GM12878 (cell line): Measurements from ENCODE around the gene CFAP54. TPM values are rescaled to one million over a fixed set of nuclear protein-coding genes. Genes with fewer than 3 reads are reported as not detected.
A peak's percentile ranks its signal among the peaks of the same experiment; 100 is the strongest.

Source experiments
- ATAC-seq: fragments of 200-7000 bp; cut with Tn5 transposase; 3 replicates; pipeline ENCODE4 v1.9.1; 2020; ENCODE audit warnings: mild to moderate bottlenecking, moderate library complexity
- BruUV-seq: library from RNA; stranded (reverse); fragments of 400-500 nt; replicated peaks from 2 replicates; lab custom pipeline; 2021; lab: Mats Ljungman, UMichigan
- CTCF ChIA-PET: fragments of 300-600 bp; sonication (Branson Sonifier 250); formaldehyde crosslinking; extraction: SDS; loops from one replicate; lab custom pipeline; 2021; ENCODE audit warnings: inconsistent platforms; lab: Yijun Ruan, JAX
- POLR2A ChIA-PET: fragments of 350-600 bp; formaldehyde crosslinking; extraction: SDS; loops from one replicate; lab custom pipeline; 2021; ENCODE audit warnings: inconsistent platforms; lab: Charles Lee
- RAD21 ChIA-PET: fragments of 300-600 bp; sonication (Branson Sonifier 250); formaldehyde crosslinking; loops from one replicate; lab custom pipeline; 2023; ENCODE audit warnings: antibody characterized with exemption; ENCODE audit not compliant: unreplicated experiment; lab: Charles Lee
- SMC1A ChIA-PET: fragments of 300-600 bp; sonication (Branson Sonifier 250); formaldehyde crosslinking; loops from one replicate; lab custom pipeline; 2023; ENCODE audit not compliant: unreplicated experiment, uncharacterized antibody; lab: Charles Lee
- DNase-seq: peaks from one replicate; pipeline ENCODE4 v3.0.0-alpha.2; 2011; ENCODE audit warnings: low read depth, low spot score
- FAIRE-seq: peaks from 3 replicates; lab custom pipeline; 2011; peaks lifted over from hg19 to GRCh38; lab: Jason Lieb, UNC
- H2AFZ ChIP-seq: 2 replicates; pipeline ENCODE4 v1.6.0; 2011; ENCODE audit warnings: low read depth, low read length, control low read depth; ENCODE audit not compliant: control insufficient read depth
- H3K27ac ChIP-seq: 2 replicates; pipeline ENCODE4 v1.5.1; 2011; ENCODE audit warnings: control low read depth; ENCODE audit not compliant: control insufficient read depth, insufficient read depth
- H3K27me3 ChIP-seq, 2 experiments: replicated peaks in 1 of 2; 2 replicates each; pipeline versions ENCODE4 v1.6.0 to v1.6.1; 2011; ENCODE audit warnings: low read length in 1 of 2; ENCODE audit not compliant: control insufficient read depth in 2 of 2, insufficient read depth in 2 of 2
- H3K36me3 ChIP-seq, 2 experiments: 2 replicates each; pipeline ENCODE4 v1.5.1; 2011; ENCODE audit warnings: low read length in 1 of 2; ENCODE audit not compliant: control insufficient read depth in 2 of 2, insufficient read depth in 2 of 2
- H3K4me1 ChIP-seq: 2 replicates; pipeline ENCODE4 v1.6.1; 2011; ENCODE audit warnings: mild to moderate bottlenecking, low read length, moderate library complexity, mixed read lengths; ENCODE audit not compliant: control insufficient read depth, insufficient read depth
- H3K4me2 ChIP-seq: 2 replicates; pipeline ENCODE4 v1.6.0; 2011; ENCODE audit warnings: control low read depth; ENCODE audit not compliant: control insufficient read depth, insufficient read depth
- H3K4me3 ChIP-seq: fragments of 200-600 bp; sonication (generic); 2 replicates; pipeline ENCODE4 v1.5.1; 2016
- H3K79me2 ChIP-seq: 2 replicates; pipeline ENCODE4 v1.6.0; 2011; ENCODE audit warnings: low read length; ENCODE audit not compliant: control insufficient read depth, insufficient read depth
- H3K9ac ChIP-seq: 2 replicates; pipeline ENCODE4 v1.8.0; 2011; ENCODE audit warnings: low read length, control low read depth, mixed read lengths; ENCODE audit not compliant: control insufficient read depth, insufficient read depth
- H3K9me3 ChIP-seq: replicated peaks from 3 replicates; pipeline ENCODE4 v1.5.1; 2011; ENCODE audit warnings: mild to moderate bottlenecking, low read length; ENCODE audit not compliant: control insufficient read depth, insufficient read depth
- H4K20me1 ChIP-seq: 2 replicates; pipeline ENCODE4 v1.6.0; 2011; ENCODE audit not compliant: control insufficient read depth, insufficient read depth
- BACH1 ChIP-seq: fragments of 450-650 bp; IDR thresholded peaks from 2 replicates; pipeline ENCODE4 v1.6.1; 2017; ENCODE audit warnings: mild to moderate bottlenecking, borderline replicate concordance
- CHD4 ChIP-seq: fragments of 200-600 bp; sonication (generic); IDR thresholded peaks from 2 replicates; pipeline ENCODE4 v1.6.1; 2016; ENCODE audit warnings: mild to moderate bottlenecking
- ESRRA ChIP-seq: IDR thresholded peaks from 2 replicates; pipeline ENCODE4 v1.6.1; 2012; ENCODE audit warnings: mild to moderate bottlenecking, low read length, improper control_type of control experiment
- HDAC2 ChIP-seq: fragments of 200-600 bp; sonication (generic); IDR thresholded peaks from 2 replicates; pipeline ENCODE4 v1.6.1; 2017
- MYC ChIP-seq: IDR thresholded peaks from 2 replicates; pipeline ENCODE4 v1.6.1; 2011; ENCODE audit warnings: mild to moderate bottlenecking, low read length, moderate library complexity, inconsistent platforms; ENCODE audit not compliant: insufficient read depth, insufficient replicate concordance, insufficient read length, severe bottlenecking
- POU2F2 ChIP-seq: IDR thresholded peaks from 3 replicates; pipeline ENCODE4 v1.6.1; 2011; ENCODE audit warnings: low read depth, mild to moderate bottlenecking, low read length, borderline replicate concordance
- SP1 ChIP-seq: IDR thresholded peaks from one replicate; pipeline ENCODE4 v1.6.1; 2011; ENCODE audit warnings: low read depth, low read length
- TAF1 ChIP-seq: IDR thresholded peaks from 2 replicates; pipeline ENCODE4 v1.6.1; 2011; ENCODE audit warnings: mild to moderate bottlenecking, low read depth, low read length, borderline replicate concordance
- ZBED1 ChIP-seq: IDR thresholded peaks from 2 replicates; pipeline ENCODE4 v1.6.1; 2016; ENCODE audit warnings: borderline replicate concordance
- ZNF622 ChIP-seq: fragments of 450-650 bp; IDR thresholded peaks from 2 replicates; pipeline ENCODE4 v1.6.1; 2017; ENCODE audit warnings: mild to moderate bottlenecking, inconsistent platforms
- WGBS: methylation state at CpG from one replicate; pipeline ENCODE4 v1.1.6; 2016; ENCODE audit warnings: low lambda C conversion rate; ENCODE audit not compliant: insufficient replicate concordance, insufficient coverage; ENCODE audit errors: missing lambda C conversion rate; 5-methylcytosine and 5-hydroxymethylcytosine counted together
- in situ Hi-C: fragments of 300-500 bp; cut with MboI; formaldehyde crosslinking; loops from 9 replicates; pipeline ENCODE4 v1.14.3; 2018; ENCODE audit warnings: mixed read lengths
- intact Hi-C: fragments of 100-400 bp; cut with micrococcal nuclease; formaldehyde crosslinking; loops from one replicate; pipeline ENCODE4 v1.14.2; 2022; ENCODE audit not compliant: unreplicated experiment
- polyA plus RNA-seq, 11 experiments: library from polyadenylated mRNA; depleted of rRNA in 4 of 11; unstranded in 6 of 11; stranded (reverse) in 5 of 11; fragments of >200 nt; fragmentation: Nextera tagmentation in 4 of 11; fragmentation: Illumina TruSeq in 1 of 11; extraction: Ambion mirVana in 4 of 11; extraction: Trizol in 1 of 11; gene quantifications; 1 replicate in 1 of 11; 2 replicates in 10 of 11; pipeline versions ENCODE4 v1.2.1 to v1.2.3, GENCODE V29; 2011 to 2016; ENCODE audit warnings: inconsistent platforms in 2 of 11, missing spikeins in 2 of 11, low read depth in 1 of 11
- total RNA-seq, 4 experiments: library from RNA; depleted of rRNA in 3 of 4; stranded (reverse); fragments of >200 nt in 3 of 4; fragmentation: Illumina TruSeq in 1 of 4; extraction: Trizol in 1 of 4; gene quantifications; 2 replicates each; pipeline versions ENCODE4 v1.2.1 to v1.2.3, GENCODE V29; 2013 to 2021
- TF ChIP-seq, protein P1 (sequence below): fragments of 450-650 bp; IDR thresholded peaks from 2 replicates; pipeline ENCODE4 v1.6.1; 2017; ENCODE audit warnings: borderline replicate concordance
- TF ChIP-seq, protein P2 (sequence below): IDR thresholded peaks from 2 replicates; pipeline ENCODE4 v1.6.1; 2012; ENCODE audit warnings: low read depth, low read length, improper control_type of control experiment
- TF ChIP-seq, protein P3 (sequence below): IDR thresholded peaks from 2 replicates; pipeline ENCODE4 v1.6.1; 2012; ENCODE audit warnings: improper control_type of control experiment, low read depth, low read length; ENCODE audit not compliant: insufficient replicate concordance

CFAP54 gene
- total and polyA plus RNA-seq, 10 of the 15 experiments (the other 5 are each of a cell fraction or from before 2014, with no cell fraction given), result 0.19 to 1.5 (median 0.56) TPM

DNA sequence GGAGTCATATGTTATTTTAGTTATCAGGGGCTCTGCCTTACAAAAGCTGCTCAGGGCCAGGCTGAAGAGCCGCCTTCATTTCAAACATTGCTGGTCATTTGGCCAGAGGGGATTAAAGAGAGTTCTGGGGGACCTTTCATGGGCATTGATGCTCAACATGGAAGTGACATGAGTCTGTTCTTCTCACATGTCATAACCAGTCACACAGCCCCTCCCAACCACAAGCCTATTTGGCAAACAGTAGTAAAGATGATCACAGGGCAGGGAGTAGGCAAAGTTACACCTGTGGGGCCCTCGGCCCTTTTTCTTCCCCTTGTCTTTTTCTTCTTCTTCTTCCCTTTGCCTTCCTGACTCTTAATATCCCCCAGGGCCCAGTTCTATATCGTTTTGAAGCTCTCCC lies 33.3 kb downstream of the CFAP54 start:
- Histone ChIP-seq H3K36me3 (no peaks in the 10 kb centered on the region), H3K9ac (no peak overlapping the region), H2AFZ (no peak overlapping the region; the same call in 1 of the 2 replicates), H4K20me1 (no peaks in the 10 kb centered on the region), H3K27me3 (no peaks in the 10 kb centered on the region), H3K79me2 (no peaks in the 10 kb centered on the region), H3K4me1 (peaks cover 1% of the 10 kb centered on the region), H3K9me3 (no peaks in the 10 kb centered on the region; the same call in 2 of the 3 replicates), H3K4me3 (no peak overlapping the region), H3K4me2 (no peak overlapping the region), H3K27ac (no peak overlapping the region)
- no peak for DNase-seq
- peak; percentile 18 for FAIRE-seq
- in situ Hi-C loops (no loop called here), intact Hi-C loops (no loop called here)
- ChIA-PET POLR2A (interaction anchor here (0.5 kb wide), 1 partner anchor 485 kb away, joined by 3 read pairs; no protein-coding TSS in a partner anchor), RAD21 (interaction anchor here (1.1 to 3.5 kb wide), 11 partner anchors 21 to 464 kb away, joined by 3 to 16 read pairs (median 7); partner anchors contain the start of gene CFAP54), SMC1A (interaction anchor here (1.2 to 13.6 kb wide), 13 partner anchors 10 to 882 kb away, joined by 5 to 237 read pairs (median 6); partner anchors contain the start of gene CFAP54), CTCF (interaction anchor here (1.0 to 12.1 kb wide), 15 partner anchors 10 to 474 kb away, joined by 3 to 304 read pairs (median 6); partner anchors contain the start of gene CFAP54)
- WGBS, result 67% methylated on average over 3 of the region's 3 CpGs
- peak; percentile 64 for ATAC-seq
- no TSS peak for BruUV-seq
- TF ChIP-seq, protein P1, sequence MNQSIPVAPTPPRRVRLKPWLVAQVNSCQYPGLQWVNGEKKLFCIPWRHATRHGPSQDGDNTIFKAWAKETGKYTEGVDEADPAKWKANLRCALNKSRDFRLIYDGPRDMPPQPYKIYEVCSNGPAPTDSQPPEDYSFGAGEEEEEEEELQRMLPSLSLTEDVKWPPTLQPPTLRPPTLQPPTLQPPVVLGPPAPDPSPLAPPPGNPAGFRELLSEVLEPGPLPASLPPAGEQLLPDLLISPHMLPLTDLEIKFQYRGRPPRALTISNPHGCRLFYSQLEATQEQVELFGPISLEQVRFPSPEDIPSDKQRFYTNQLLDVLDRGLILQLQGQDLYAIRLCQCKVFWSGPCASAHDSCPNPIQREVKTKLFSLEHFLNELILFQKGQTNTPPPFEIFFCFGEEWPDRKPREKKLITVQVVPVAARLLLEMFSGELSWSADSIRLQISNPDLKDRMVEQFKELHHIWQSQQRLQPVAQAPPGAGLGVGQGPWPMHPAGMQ, result no peak
- TF ChIP-seq TAF1 (no peak), ESRRA (no peak), SP1 (no peak), BACH1 (no peak), MYC (no peak), HDAC2 (no peak), ZNF622 (no peak), CHD4 (no peak), POU2F2 (no peak), ZBED1 (no peak)
- TF ChIP-seq, protein P2, sequence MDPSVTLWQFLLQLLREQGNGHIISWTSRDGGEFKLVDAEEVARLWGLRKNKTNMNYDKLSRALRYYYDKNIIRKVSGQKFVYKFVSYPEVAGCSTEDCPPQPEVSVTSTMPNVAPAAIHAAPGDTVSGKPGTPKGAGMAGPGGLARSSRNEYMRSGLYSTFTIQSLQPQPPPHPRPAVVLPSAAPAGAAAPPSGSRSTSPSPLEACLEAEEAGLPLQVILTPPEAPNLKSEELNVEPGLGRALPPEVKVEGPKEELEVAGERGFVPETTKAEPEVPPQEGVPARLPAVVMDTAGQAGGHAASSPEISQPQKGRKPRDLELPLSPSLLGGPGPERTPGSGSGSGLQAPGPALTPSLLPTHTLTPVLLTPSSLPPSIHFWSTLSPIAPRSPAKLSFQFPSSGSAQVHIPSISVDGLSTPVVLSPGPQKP, result no peak
- TF ChIP-seq, protein P3, sequence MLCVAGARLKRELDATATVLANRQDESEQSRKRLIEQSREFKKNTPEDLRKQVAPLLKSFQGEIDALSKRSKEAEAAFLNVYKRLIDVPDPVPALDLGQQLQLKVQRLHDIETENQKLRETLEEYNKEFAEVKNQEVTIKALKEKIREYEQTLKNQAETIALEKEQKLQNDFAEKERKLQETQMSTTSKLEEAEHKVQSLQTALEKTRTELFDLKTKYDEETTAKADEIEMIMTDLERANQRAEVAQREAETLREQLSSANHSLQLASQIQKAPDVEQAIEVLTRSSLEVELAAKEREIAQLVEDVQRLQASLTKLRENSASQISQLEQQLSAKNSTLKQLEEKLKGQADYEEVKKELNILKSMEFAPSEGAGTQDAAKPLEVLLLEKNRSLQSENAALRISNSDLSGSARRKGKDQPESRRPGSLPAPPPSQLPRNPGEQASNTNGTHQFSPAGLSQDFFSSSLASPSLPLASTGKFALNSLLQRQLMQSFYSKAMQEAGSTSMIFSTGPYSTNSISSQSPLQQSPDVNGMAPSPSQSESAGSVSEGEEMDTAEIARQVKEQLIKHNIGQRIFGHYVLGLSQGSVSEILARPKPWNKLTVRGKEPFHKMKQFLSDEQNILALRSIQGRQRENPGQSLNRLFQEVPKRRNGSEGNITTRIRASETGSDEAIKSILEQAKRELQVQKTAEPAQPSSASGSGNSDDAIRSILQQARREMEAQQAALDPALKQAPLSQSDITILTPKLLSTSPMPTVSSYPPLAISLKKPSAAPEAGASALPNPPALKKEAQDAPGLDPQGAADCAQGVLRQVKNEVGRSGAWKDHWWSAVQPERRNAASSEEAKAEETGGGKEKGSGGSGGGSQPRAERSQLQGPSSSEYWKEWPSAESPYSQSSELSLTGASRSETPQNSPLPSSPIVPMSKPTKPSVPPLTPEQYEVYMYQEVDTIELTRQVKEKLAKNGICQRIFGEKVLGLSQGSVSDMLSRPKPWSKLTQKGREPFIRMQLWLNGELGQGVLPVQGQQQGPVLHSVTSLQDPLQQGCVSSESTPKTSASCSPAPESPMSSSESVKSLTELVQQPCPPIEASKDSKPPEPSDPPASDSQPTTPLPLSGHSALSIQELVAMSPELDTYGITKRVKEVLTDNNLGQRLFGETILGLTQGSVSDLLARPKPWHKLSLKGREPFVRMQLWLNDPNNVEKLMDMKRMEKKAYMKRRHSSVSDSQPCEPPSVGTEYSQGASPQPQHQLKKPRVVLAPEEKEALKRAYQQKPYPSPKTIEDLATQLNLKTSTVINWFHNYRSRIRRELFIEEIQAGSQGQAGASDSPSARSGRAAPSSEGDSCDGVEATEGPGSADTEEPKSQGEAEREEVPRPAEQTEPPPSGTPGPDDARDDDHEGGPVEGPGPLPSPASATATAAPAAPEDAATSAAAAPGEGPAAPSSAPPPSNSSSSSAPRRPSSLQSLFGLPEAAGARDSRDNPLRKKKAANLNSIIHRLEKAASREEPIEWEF, result no peak
